T1000 (cell line): ENCODE results near the gene ATM.
"Not testable (repeated sequence)": the region's sequence is repeated elsewhere in the genome, so short reads cannot be mapped to it uniquely, and the experiment has no call there.

ENCODE experiments used
- DNase-seq: peaks from one replicate; lab custom pipeline; 2025; ENCODE audit warnings: mixed read lengths; lab: John Stamatoyannopoulos, UW

Gene ATM

DNA sequence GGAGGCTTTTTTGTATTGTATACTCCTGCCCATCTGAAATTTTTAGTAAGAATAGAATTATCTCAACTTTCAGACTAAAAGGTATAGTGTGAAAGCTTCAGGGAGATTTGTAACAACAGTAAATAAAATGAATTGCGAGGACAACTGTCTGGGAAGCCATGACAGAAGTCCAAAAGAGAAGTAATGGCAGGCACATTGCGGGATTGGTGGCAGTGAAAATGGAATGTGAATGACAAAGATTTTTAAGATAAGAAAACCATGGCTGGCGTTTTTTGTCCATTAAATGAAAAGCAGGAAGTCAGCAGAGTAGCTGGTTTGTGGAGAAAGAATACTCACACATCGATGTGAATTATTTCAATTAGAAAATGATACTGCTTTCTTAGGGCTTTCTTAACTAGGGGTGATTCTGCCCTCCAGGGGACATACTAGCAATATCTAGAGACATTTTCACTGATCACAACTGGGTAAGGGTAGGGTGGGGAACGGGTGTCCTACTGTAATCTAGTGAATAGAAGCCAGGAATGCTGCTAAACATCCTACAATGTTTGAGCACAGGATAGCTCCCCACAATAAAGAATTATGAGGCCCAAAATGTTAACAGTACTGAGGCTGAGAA, 2.0 kb upstream of the ATM start:
- no peak for DNase-seq

- DNase-seq: no peak
Measured at GRCh38 chr11:108221371-108221770, 1.5 kb upstream of the ATM start.

DNA sequence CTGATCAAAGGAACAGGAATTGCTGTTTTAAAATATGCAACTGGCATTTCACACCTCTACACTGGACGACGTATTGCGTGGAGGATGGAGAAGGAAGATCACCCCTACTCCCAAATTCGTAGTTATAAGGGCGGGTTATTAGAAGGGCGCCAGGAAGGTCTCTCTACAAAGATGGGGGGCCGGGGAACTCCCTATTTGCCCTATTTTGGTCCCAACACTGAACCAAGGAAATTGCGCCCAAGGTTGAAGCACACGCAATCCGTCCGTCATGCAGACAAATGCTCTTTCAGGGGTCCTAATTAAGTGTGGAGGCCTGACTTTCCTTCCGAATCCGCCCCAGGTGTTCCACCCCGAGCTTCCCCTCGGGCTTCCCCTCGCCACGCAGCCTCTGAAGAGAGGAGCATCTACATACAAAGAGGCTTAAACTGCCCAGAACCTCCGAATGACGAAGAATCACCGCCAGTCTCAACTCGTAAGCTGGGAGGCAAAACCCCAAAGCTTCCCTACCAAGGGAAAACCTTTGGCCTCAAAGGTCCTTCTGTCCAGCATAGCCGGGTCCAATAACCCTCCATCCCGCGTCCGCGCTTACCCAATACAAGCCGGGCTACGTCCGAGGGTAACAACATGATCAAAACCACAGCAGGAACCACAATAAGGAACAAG, 825 bp upstream of the ATM start:
- DNase-seq: no peak

GRCh38 chr11:108223348-108224149, 682 bp downstream of the ATM start:
- no peak for DNase-seq

- DNase-seq: no peak
Measured at GRCh38 chr11:108224366-108224765, 1.5 kb downstream of the ATM start.

DNA sequence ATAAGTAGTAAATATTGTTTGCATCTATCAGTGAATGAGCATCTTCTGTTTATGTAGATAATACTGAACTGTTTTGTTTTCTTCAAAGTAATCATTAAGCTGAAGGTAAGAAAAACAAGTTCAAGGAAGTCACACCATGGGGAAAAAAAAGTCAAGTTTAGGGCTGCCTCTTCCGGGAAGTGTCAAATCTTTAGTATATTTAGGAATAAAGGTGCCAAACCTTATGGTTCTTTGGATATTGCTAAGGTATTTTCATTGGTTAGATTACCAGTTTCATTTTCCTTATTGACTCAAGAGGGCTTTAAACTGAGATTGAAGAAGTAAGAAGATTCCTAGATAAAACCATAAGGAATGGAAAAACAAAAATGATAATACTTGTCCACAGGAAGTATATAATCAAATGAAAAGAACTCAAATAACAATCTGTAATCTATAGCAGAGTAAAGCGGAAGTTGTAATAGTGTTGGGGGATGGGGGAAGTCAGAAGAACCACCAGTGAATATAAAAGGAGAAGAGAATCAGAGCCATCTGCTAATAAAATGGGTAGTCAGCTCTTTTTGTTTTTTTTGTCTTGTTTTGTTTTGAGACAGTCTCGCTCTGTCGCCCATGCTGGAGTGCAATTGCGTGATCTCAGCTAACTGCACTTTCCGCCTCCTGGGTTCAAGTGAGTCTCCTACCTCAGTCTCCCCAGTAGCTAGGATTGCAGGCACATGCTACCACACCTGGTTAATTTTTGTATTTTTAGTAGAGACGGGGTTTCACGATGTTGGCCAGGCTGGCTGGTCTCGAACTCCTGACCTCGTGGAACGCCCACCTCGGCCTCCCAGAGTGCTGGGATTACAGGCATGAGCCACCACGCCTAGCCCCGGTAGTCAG, 2.3 kb downstream of the ATM start:
- DNase-seq: no peak

DNA sequence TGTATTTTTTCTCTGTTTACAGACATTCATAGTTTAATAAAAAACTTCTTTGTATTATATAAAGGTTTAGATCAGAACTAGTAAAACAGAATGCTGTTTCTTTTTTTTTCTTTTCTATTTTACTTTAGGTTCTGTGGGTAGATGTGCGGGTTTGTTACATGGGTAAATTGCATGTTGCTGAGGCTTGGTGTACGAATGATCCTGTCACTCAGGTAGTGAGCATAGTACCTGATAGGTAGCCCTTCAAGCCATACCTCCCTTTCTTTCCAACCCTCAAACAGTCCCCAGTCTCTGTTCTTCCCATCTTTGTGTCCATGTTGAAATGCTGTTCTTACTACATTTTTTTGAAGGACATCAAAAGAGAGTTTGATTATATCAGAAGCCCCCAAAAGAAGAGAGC, 3.2 kb downstream of the ATM start:
- DNase-seq: no peak

- no peak for DNase-seq
Measured at GRCh38 chr11:108228251-108228650, 5.4 kb downstream of the ATM start.

DNA sequence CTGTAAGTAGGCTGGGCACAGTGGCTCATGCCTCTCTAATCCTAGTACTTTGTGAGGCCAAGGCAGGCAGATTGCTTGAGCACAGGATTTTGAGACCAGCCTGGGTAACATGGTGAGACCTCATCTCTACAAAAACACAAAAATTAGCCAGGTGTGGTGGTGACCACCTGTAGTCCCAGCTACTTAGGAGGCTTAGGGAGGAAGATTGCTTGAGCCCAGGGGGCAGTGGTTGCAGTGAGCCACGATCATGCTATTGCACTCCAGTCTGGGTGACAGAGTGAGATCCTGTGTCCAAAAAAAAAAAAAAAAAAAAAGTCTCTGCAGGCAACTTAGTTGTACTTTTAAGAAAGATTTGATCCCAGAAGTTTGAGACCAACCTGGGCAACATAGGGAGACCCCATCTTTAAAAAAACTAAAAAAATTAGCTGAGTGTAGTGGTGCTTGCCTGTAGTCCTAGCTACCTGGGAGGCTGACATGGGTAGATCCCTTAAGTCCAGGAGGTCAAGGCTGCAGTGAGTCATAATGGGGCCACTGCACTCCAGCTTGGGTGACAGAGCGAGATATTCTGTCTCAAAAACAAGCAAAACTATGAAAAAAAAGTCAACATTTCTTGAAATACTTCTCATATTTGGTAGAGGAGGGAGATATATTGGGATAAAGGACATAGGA, 10.5 kb downstream of the ATM start:
- no peak for DNase-seq

- DNase-seq: no peak
Measured at GRCh38 chr11:108235192-108235591, 12.3 kb downstream of the ATM start.

DNA sequence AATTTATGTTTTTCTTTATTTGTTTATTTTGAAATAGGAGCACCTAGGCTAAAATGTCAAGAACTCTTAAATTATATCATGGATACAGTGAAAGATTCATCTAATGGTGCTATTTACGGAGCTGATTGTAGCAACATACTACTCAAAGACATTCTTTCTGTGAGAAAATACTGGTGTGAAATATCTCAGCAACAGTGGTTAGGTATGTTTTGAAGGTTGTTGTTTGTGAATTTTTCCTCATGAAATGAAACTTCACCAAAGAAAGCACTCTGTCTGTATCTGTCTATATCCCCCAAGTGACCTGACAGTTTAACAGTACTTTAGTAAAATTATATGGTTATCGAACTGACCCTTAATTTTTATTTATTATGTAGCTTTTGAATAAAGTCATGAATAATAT, 12.8 kb downstream of the ATM start:
- DNase-seq: no peak

DNA sequence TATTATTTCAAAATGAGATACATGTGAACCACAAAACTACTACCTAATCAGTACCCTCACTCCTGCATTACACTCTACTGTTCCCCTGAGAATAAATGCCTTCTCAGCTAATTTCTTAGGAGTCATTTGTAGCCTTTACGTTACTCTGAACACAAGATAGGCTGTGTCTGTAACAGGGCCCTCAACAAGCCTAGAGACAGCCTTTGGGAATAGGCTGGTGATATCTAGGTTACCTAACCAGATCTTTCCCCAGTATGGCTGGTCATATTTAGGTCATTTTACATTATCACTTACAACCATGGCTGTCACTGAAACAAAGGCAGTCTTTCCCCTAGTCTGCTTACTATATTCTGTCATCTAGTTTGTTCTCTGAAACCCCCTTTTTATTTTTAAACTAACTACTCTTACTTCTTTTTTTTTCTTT, 14.2 kb downstream of the ATM start:
- DNase-seq: no peak

GRCh38 chr11:108239076-108239475, 16.2 kb downstream of the ATM start:
- no peak for DNase-seq

- DNase-seq: no peak
Measured at GRCh38 chr11:108241330-108242037, 18.6 kb downstream of the ATM start.

- DNase-seq: no peak
Measured at GRCh38 chr11:108242422-108242821, 19.6 kb downstream of the ATM start.

DNA sequence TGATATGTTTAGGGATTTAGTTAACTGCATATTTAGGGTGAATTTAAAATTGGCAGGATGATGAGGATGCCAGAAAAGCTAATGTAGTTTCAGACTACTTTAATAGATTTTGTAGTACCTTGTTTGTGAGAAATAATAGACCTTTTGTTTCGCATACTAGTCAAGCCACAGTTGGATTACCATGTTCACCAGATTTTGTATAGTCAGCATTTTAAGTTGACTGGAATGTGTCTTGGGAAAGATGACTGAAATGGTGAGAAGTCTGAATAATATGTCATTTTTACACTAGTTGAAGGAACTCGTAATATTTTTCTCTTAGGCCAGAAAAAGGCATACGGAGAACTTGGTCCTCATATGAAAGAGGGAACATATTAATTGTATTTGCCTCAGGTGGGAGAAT, 23.4 kb downstream of the ATM start:
- no peak for DNase-seq

DNA sequence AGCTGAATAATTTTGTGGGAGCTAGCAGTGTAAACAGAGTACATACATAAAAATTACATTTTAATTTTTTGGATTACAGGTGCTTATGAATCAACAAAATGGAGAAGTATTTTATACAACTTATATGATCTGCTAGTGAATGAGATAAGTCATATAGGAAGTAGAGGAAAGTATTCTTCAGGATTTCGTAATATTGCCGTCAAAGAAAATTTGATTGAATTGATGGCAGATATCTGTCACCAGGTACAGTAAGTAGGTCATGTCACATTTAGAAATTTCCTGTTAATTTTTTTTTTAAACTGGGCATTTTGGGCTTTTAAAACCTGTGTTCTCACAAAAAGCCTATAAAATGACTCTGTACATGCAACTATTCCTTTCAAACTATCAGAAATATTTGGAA, 24.0 kb downstream of the ATM start:
- no peak for DNase-seq

DNA sequence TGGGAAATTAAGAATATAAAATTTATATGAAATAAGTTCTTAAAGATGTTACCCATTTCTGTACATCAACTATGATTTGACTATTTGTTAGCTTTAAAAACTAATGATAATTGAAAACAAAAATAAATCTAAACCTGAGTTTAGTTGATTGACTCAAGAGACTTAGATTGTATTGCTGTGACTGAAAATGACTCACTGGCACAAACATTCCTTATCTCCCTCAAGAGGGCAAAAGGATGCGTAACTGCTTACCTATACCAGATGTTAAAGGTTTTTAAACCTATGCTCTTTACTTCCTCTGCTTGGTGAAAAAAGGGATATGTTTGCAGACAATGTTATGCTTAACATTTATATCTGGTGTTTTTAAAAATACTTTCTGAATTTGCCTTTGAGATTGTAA, 30.3 kb downstream of the ATM start:
- no peak for DNase-seq

- DNase-seq: no peak
Measured at GRCh38 chr11:108269583-108269982, 46.7 kb downstream of the ATM start.

- not testable (repeated sequence) for DNase-seq
Measured at GRCh38 chr11:108276985-108277616, 54.2 kb downstream of the ATM start.

DNA sequence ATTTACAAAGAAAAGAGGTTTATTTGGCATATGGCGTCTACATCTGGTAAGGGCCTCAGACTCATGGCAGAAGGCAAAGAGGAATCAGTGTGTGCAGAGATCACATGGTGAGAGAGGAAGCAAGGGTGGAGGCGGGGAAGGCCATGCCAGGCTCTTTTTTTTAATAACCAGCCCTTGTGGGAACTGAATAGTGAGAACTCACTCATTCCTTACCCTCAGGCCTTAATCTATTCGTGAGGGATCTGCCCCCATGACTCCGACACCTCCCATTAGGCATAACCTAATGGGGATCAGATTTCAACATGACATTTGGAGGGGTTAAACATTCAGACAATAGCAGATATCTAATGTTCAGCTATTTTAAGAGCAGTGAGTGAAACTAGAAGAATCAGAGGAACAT, 55.7 kb downstream of the ATM start:
- no peak for DNase-seq
